M059J (cell line): ENCODE data around the gene TM9SF3. TPM values are rescaled to one million over a fixed set of nuclear protein-coding genes. Genes with fewer than 3 reads are reported as not detected.

Experiments used
- DNase-seq: peaks from one replicate; pipeline ENCODE4 v3.0.0-alpha.2; 2012; ENCODE audit warnings: low read depth
- total RNA-seq: library from RNA; depleted of rRNA; stranded (reverse); fragments of >200 nt; shearing (Covaris generic); gene quantifications from 2 replicates; pipeline ENCODE4 v1.2.3, GENCODE V29; 2014

TM9SF3 gene
- total RNA-seq, 1 experiment from 2014 or later = 77.3 TPM

GRCh38 chr10:96511044-96511945 is 75.5 kb downstream of the TM9SF3 start:
- DNase-seq = peak; percentile 42

- peak; percentile 81 for DNase-seq
Measured at GRCh38 chr10:96509017-96509641, 77.7 kb downstream of the TM9SF3 start.

GRCh38 chr10:96507044-96507443 is 79.8 kb downstream of the TM9SF3 start:
- DNase-seq = no peak

DNA sequence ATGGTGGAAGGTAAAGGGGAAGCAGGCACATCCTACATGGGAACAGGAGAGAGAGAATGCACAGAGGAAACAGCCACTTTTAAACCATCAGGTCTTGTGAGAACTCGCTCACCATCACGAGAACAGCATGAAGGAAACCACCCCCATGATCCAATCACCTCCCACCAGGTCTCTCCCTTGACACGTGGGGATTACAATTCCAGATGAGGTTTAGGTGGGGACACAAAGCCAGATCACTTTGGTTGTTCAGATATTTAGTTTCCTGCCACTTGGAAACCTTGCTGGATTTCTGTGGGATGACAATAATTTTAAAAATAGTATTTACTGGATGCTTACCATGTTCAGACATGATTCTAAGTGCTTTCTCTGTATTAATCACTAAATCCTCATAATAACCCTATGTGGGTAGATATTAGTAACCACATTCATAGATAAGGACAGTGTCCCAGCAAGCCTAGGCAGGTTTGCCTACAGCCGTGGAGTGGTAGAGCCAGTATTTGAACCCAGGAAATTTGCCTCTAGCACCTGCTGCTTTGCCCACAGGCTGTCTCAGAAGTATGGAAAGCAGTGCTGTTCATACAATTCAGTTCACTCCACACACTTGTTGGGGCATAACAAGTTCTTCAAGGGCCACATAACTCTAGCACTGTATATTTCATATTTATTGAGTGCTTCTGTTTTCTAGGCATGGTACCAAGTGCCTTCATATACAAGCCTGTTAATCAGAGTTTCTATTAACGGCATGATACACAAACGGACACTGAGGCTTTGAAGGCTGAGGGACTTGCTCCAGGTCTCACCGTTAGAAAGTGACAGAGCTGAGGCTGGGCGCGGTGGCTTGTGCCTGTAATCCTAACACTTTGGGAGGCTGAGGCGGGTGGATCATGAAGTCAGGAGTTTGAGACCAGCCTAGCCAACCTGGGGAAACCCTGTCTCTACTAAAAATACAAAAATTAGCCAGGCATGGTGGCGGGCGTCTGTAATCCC is 81.4 kb downstream of the TM9SF3 start:
- DNase-seq = no peak

- DNase-seq = no peak
Measured at GRCh38 chr10:96502561-96503282, 84.1 kb downstream of the TM9SF3 start.

GRCh38 chr10:96501985-96502384 is 84.8 kb downstream of the TM9SF3 start:
- DNase-seq = peak; percentile 87

DNA sequence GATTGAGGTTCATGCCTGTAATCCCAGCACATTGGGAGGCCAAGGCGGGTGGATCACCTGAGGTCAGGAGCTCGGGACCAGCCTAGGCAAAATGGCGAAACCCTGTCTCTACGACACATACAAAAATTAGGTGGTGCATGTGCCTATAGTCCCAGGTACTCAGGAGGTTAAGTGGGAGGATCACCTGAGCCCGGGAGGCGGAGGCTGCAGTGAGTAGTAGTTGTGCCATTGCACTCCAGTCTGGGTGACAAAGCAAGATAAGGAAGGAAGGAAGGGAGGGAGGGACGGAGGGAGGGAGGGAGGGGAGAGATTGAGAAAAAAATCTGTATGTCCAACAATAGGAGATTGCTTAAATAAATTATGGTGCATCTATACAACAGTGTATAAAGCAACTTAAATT is 86.3 kb downstream of the TM9SF3 start:
- no peak for DNase-seq

DNA sequence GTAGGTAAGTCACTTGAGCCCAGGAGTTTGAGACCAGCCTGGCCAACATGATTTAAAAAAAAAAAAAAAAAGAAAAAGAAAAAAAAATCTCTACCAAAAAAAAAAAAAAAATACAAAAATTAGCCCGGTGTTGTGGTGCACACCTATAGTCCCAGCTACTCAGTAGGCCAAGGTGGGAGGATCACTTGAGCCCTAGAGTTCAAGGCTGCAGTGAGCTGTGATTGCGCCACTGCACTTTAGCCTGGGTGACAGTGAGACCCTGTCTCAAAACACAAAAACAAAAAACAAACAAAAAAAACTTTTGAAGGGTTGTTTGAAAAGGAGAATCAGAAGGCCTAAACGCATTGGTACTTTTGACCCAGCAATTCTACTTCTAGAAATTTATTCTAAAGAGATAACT is 86.8 kb downstream of the TM9SF3 start:
- DNase-seq = no peak

DNA sequence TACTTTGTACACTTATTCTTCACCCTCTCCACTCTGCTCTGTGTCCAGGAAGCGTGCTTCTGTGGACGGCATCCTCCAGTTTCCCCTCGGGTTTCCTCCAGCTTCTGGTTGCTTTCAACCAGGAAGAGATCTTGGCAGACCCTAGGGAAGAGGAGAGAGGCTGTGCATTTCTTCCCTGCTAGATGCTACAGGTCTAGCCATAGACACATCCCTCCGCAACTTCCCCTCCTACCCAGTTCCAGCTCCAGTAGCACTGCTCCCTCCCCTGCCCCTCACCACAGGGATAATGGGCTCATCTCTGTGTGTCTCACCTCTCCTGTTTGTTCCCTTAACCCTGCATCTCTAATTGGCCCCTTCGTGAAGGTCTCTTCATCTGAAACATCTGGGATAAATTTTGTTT is 89.4 kb downstream of the TM9SF3 start:
- DNase-seq = no peak

- DNase-seq = no peak
Measured at GRCh38 chr10:96496281-96496925, 90.4 kb downstream of the TM9SF3 start.

GRCh38 chr10:96495544-96495943 is 91.3 kb downstream of the TM9SF3 start:
- no peak for DNase-seq

DNA sequence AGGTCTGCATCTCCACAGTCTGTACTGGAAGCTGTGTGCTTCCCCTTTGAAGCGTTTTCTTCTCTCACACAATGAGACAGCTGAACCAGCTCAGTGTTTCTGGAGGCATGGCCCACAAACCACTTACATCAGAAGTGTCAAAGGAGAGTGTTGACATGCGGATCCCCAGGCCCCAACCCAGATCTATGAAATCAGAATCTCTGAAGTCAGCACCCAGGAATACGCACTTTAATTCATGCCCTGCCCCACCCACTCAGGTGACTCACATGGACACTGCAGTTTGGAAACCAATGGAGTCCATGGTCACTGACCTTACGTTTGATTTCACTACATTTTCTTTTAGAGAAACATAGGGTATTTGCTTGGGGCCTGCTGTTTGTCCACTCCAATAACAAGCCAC is 92.1 kb downstream of the TM9SF3 start:
- no peak for DNase-seq

GRCh38 chr10:96493871-96494525 is 92.8 kb downstream of the TM9SF3 start:
- no peak for DNase-seq

- no peak for DNase-seq
Measured at GRCh38 chr10:96493254-96493653, 93.6 kb downstream of the TM9SF3 start.

GRCh38 chr10:96491303-96491702 is 95.5 kb downstream of the TM9SF3 start:
- DNase-seq = no peak

DNA sequence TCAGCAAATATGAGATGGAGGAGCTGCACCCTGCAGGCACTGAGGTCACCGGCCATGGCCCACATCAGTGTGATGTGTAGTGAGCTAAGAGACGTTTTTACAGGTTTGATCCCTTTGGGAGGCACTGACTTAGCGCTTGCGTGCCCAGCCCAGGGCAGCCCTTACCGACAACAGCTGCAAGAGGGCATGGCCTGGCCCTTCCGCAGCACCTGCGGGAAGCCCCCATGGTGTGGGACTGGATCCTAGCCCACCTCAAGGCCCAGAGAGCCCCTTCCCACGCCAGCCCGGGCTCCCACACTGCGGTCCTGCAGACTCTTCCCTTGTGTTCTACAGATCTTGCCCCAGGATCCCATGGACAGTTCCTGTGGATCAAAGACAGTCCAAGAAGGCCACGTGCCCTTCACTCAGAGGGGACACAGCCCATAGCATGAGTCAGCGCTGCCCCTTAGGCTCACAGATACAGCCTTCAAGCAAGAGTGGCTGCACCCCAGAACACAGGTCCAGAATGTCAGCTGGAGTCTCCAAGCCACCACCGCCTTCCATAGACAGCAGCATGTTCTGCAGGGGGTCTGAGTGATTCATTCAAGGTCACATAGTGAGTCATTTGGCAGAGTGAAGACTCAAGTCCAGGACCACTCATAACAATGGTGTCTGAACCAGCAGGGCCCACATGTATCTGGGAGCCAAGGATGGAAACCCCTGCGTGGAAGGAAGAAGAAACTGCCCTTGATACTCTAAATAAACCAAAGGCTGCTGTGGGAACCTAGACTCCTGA is 98.5 kb downstream of the TM9SF3 start:
- peak; percentile 44 for DNase-seq

DNA sequence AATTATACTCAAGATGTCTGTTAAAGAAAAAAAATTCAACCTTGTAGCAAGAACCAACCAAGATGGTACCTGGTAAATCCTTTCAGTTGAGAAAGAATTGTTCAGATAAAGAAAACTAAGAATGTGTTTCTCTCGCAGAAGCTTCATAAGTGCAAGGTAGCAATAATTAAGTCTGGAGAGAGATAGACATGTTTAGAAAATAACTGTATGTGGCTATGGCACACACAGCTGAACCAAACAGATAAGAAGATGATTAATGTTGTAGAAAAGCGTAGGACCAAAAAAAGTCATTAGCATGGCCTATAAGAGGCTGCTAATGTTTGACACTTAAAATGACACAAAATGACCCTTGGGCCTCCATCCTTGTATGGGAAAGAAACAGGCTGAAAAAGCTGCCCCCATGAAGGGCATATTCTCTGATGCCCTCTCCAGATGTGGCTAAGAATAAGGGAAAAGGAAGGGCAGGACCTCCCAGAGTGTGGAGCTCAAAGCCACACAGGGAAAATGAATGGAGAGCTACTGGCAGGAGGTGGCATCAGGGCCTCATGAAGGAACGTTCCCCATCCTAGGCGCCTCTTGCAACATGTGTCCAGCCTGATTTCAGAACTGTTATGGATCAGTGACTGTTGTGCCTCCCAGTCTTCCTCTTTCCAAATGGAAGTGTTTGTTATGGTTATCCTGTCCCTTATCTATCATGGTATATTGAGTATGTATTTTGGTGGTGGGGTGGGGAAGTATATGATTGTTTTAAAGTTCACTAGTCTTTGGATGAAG is 103.8 kb downstream of the TM9SF3 start:
- no peak for DNase-seq

DNA sequence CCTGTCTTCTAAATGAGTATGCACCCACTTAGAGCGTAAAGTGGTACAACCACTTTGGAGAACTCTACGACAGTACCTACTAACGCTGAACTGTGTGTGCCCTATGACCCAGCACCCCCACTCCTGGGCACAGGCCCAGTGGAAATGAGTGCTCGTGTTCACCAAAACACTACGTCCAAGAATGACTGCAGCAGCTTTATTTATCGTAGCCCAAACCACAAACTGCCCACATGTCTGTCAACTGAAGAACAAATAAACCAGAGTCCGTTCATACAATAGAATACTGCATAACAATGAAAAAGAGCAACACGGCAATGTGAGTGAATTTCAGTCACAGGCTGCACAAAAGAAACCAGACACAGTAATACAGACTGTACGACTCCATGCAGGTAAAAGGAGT is 108.5 kb downstream of the TM9SF3 start:
- DNase-seq = peak; percentile 80

DNA sequence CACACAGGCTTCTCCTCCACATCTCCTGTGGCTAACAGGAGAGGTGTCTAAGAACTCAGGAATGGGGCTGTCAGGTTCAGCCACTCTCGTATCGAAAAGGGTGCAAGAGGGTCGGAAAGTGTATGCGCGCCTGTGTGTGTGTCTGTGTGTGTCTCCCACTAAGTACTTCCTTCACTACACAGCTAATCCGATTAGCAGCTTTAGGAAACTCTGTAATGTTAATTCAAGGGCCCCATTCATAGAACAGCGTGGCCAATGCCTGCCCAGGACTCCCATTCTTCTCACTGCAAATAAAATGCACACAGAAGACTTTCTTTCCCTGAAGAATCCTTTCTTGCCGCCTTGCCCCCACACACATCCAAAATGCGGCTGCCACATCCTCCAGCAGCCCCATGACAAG is 112.9 kb downstream of the TM9SF3 start:
- no peak for DNase-seq
